M059J (cell line): ENCODE results near the gene PCDHGA3. TPM values are rescaled to one million over a fixed set of nuclear protein-coding genes. Genes with fewer than 3 reads are reported as not detected.
A peak's percentile ranks its signal among the peaks of the same experiment; 100 is the strongest.
"Not testable (repeated sequence)": the region's sequence is repeated elsewhere in the genome, so short reads cannot be mapped to it uniquely, and the experiment has no call there.

Experiments
- DNase-seq: peaks from one replicate; pipeline ENCODE4 v3.0.0-alpha.2; 2012; ENCODE audit warnings: low read depth
- total RNA-seq: library from RNA; depleted of rRNA; stranded (reverse); fragments of >200 nt; shearing (Covaris generic); gene quantifications from 2 replicates; pipeline ENCODE4 v1.2.3, GENCODE V29; 2014

PCDHGA3 gene
- total RNA-seq, 1 experiment from 2014 or later = not detected

- not testable (repeated sequence) for DNase-seq
These were observed 2.4 kb downstream of the PCDHGA3 start for GRCh38 chr5:141346017-141346416.

GRCh38 chr5:141349917-141350619, 6.4 kb downstream of the PCDHGA3 start, which contains the start of gene PCDHGB1:
PCDHGB1 (plus strand) TSS chr5:141350099; CDS start chr5:141350261, 162 bp downstream.
- peak; percentile 86 for DNase-seq

- no peak for DNase-seq
These were observed 8.0 kb downstream of the PCDHGA3 start for GRCh38 chr5:141351591-141351990.

GRCh38 chr5:141354900-141355469, 11.4 kb downstream of the PCDHGA3 start, which contains the start of gene PCDHGA4:
PCDHGA4 (plus strand) TSS chr5:141355021; CDS start chr5:141355108, 87 bp downstream.
- no peak for DNase-seq

GRCh38 chr5:141355641-141356040, 12.0 kb downstream of the PCDHGA3 start:
- DNase-seq = no peak

- no peak for DNase-seq
These were observed 12.5 kb downstream of the PCDHGA3 start for GRCh38 chr5:141356133-141356532.

- no peak for DNase-seq
These were observed 13.3 kb downstream of the PCDHGA3 start for GRCh38 chr5:141356950-141357349.

- DNase-seq = peak; percentile 9
These were observed 16.3 kb downstream of the PCDHGA3 start, which contains the start of gene PCDHGB2 for GRCh38 chr5:141359790-141360426. PCDHGB2 (plus strand) TSS chr5:141359994; CDS start chr5:141360136, 142 bp downstream.

GRCh38 chr5:141360685-141361084, 17.1 kb downstream of the PCDHGA3 start:
- DNase-seq = no peak

- no peak for DNase-seq
These were observed 19.1 kb downstream of the PCDHGA3 start for GRCh38 chr5:141362719-141363118.

GRCh38 chr5:141363952-141364660, 20.5 kb downstream of the PCDHGA3 start, which contains the start of gene PCDHGA5:
PCDHGA5 (plus strand) TSS chr5:141364162; CDS start chr5:141364331, 169 bp downstream.
- DNase-seq = no peak

- no peak for DNase-seq
These were observed 22.6 kb downstream of the PCDHGA3 start for GRCh38 chr5:141366016-141366896.

- no peak for DNase-seq
These were observed 26.6 kb downstream of the PCDHGA3 start, which contains the start of gene PCDHGB3 for GRCh38 chr5:141369994-141370848. PCDHGB3 (plus strand) TSS chr5:141370242; CDS start chr5:141370395, 153 bp downstream.

GRCh38 chr5:141371572-141372475, 28.2 kb downstream of the PCDHGA3 start:
- DNase-seq = no peak

GRCh38 chr5:141373673-141374317, 30.2 kb downstream of the PCDHGA3 start, which contains the start of gene PCDHGA6:
PCDHGA6 (plus strand) TSS chr5:141373891; CDS start chr5:141374084, 193 bp downstream.
- DNase-seq = no peak

- DNase-seq = no peak
These were observed 31.0 kb downstream of the PCDHGA3 start for GRCh38 chr5:141374627-141375026.

GRCh38 chr5:141375444-141376155, 32.0 kb downstream of the PCDHGA3 start:
- DNase-seq = not testable (repeated sequence)
